AG04449 (cell line): ENCODE results near the gene VCL.

Experiments
- CTCF ChIA-PET: fragments of 350-600 bp; formaldehyde crosslinking; extraction: SDS; loops from one replicate; lab custom pipeline; 2021; ENCODE audit warnings: antibody characterized with exemption; lab: Yijun Ruan, JAX
- POLR2A ChIA-PET: fragments of 400-600, 350-600 bp; formaldehyde crosslinking; extraction: SDS; loops from one replicate; lab custom pipeline; 2020; ENCODE audit warnings: antibody characterized with exemption, inconsistent platforms; lab: Yijun Ruan, JAX
- DNase-seq: peaks from one replicate; pipeline ENCODE4 v3.0.0-alpha.2; 2010; ENCODE audit warnings: low read depth, low spot score
- H3K4me3 ChIP-seq: 2 replicates; pipeline ENCODE4 v1.5.1; 2011; ENCODE audit warnings: low read depth, mild to moderate bottlenecking, control low read depth, low read length
- CTCF ChIP-seq: IDR thresholded peaks from one replicate; pipeline ENCODE4 v1.5.1; 2011; ENCODE audit warnings: mild to moderate bottlenecking, moderate library complexity, low read length, control low read depth, inconsistent platforms; ENCODE audit not compliant: insufficient read depth; ENCODE audit errors: missing control alignments

The VCL gene

GRCh38 chr10:74164716-74165529 lies 167.0 kb downstream of the VCL start:
- no peak for DNase-seq
- no peak for TF ChIP-seq CTCF
- ChIA-PET POLR2A (interaction anchor here (2.4 kb wide), 1 partner anchor 11 kb away, joined by 7 read pairs; no protein-coding TSS in a partner anchor), CTCF (interaction anchor here (0.8 to 2.8 kb wide), 5 partner anchors 14 to 48 kb away, joined by 3 to 16 read pairs (median 4); partner anchors contain the start of gene ADK)
- H3K4me3 ChIP-seq: no peak overlapping the region

GRCh38 chr10:74165530-74165901 lies 167.6 kb downstream of the VCL start:
- ChIA-PET CTCF (interaction anchor here (0.6 to 2.8 kb wide), 6 partner anchors 11 to 48 kb away, joined by 3 to 16 read pairs (median 4); partner anchors contain the start of gene ADK), POLR2A (interaction anchor here (2.4 kb wide), 1 partner anchor 11 kb away, joined by 7 read pairs; no protein-coding TSS in a partner anchor)
- H3K4me3 ChIP-seq: no peak overlapping the region
- no peak for TF ChIP-seq CTCF
- no peak for DNase-seq

GRCh38 chr10:74167443-74167842 lies 169.5 kb downstream of the VCL start:
- ChIA-PET CTCF (interaction anchor here (2.8 kb wide), 1 partner anchor 46 kb away, joined by 16 read pairs; no protein-coding TSS in a partner anchor), POLR2A (no interaction called here)
- H3K4me3 ChIP-seq: no peak overlapping the region
- TF ChIP-seq CTCF: no peak
- no peak for DNase-seq
